ENCODE data around the gene CA14.
"Not testable (repeated sequence)": the region's sequence is repeated elsewhere in the genome, so short reads cannot be mapped to it uniquely, and the experiment has no call there.

The CA14 gene

DNA sequence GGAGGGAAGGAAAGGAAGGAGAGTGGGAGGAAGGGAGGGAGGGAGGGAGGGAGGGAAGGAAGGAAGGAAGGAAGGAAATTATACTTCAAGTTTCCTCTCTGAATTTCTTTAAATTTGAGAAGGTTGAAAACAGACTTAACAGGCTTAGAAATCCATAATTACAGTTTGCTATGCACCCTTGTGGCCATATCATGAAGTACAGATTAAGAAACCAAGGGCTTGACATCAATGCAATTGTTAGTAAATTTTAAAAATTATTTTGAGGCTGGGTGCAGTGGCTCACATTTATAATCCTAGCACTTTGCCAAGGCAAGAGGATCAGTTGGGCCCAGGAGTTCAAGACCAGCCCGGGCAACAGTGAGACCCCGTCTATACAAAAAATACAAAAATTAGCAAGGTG, 36.0 kb upstream of the CA14 start:
- in situ Hi-C loops (cut with HindIII; ENCODE audit: low sequenced_read_pairs): no loop called here
- peak; percentile 36 for DNase-seq (ENCODE audit: low read depth, low spot score)
- TF ChIP-seq, protein P1, sequence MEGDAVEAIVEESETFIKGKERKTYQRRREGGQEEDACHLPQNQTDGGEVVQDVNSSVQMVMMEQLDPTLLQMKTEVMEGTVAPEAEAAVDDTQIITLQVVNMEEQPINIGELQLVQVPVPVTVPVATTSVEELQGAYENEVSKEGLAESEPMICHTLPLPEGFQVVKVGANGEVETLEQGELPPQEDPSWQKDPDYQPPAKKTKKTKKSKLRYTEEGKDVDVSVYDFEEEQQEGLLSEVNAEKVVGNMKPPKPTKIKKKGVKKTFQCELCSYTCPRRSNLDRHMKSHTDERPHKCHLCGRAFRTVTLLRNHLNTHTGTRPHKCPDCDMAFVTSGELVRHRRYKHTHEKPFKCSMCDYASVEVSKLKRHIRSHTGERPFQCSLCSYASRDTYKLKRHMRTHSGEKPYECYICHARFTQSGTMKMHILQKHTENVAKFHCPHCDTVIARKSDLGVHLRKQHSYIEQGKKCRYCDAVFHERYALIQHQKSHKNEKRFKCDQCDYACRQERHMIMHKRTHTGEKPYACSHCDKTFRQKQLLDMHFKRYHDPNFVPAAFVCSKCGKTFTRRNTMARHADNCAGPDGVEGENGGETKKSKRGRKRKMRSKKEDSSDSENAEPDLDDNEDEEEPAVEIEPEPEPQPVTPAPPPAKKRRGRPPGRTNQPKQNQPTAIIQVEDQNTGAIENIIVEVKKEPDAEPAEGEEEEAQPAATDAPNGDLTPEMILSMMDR (IDR thresholded peaks at IDR 0.05; ENCODE audit: low read depth, low read length): peak; percentile 58

DNA sequence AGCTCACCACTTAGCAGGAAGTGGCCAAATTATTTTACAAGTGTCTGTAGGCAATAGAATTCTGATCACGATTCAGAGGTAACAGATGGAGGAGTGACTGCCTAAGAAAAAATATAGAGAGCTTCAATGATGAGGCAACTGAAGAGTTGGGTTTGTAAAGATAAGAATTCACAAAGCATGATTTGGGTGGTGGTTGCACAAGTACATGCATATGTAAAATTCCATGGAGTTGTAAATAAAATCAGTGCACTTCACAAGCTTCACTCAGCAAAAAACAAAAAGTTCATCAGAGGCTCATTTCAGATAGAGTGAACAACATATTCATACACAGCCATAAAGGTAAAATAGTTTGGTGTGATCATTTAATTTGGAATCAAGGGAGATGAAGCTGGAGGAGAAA, 32.6 kb upstream of the CA14 start:
- TF ChIP-seq, protein P1 (IDR thresholded peaks at IDR 0.05; ENCODE audit: low read depth, low read length): no peak
- no peak overlapping the region for H3K4me3 ChIP-seq (ENCODE audit: low read depth, low read length)
- in situ Hi-C loops (cut with HindIII; ENCODE audit: low sequenced_read_pairs): no loop called here
- no peak for DNase-seq (ENCODE audit: low read depth, low spot score)

More for the DNA sequence above, 36.0 kb upstream of the CA14 start:
- H3K4me3 ChIP-seq (ENCODE audit: low read depth, low read length): no peak overlapping the region

DNA sequence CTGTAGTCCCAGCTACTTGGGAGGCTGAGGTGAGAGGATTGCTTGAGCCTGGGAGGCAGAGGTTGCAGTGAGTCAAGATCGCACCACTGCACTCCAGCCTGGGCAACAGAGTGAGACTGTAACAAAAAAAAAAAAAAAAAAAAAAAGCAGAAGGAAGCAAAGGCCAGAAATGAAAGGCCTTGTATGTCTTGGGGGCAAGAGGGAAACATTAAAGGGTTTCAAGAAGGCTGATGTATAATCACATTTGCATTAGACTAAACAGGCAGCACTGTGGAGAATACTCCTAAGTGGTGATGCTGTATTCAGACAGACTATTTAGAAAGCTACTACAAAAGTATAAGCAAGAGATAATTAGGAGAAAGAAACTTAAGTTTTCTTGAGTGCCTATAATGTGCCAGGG, 32.0 kb upstream of the CA14 start:
- DNase-seq (ENCODE audit: low read depth, low spot score): no peak
- TF ChIP-seq, protein P1 (IDR thresholded peaks at IDR 0.05; ENCODE audit: low read depth, low read length): no peak
- H3K4me3 ChIP-seq (ENCODE audit: low read depth, low read length): no peak overlapping the region
- in situ Hi-C loops (cut with HindIII; ENCODE audit: low sequenced_read_pairs): no loop called here

DNA sequence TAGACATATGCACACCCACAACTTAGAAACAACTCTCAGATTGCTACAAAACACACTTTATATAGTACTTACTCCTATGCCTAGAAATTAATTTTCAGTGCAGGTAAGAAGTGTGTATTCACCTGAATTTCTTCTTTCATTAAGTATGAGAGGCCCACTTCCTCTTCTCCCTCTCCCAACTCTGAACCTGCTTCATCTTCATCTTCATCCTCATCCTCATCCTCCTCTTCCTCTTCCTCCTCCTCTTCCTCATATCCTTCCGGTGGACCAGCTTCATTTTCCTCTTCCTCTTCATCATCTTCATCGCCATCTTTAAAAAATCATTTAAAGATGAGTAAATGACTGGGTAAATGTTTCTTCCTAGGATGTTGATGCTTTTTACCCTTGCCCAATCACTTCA, 31.1 kb upstream of the CA14 start:
- TF ChIP-seq, protein P1 (IDR thresholded peaks at IDR 0.05; ENCODE audit: low read depth, low read length): no peak
- in situ Hi-C loops (cut with HindIII; ENCODE audit: low sequenced_read_pairs): no loop called here
- no peak overlapping the region for H3K4me3 ChIP-seq (ENCODE audit: low read depth, low read length)
- DNase-seq (ENCODE audit: low read depth, low spot score): no peak

DNA sequence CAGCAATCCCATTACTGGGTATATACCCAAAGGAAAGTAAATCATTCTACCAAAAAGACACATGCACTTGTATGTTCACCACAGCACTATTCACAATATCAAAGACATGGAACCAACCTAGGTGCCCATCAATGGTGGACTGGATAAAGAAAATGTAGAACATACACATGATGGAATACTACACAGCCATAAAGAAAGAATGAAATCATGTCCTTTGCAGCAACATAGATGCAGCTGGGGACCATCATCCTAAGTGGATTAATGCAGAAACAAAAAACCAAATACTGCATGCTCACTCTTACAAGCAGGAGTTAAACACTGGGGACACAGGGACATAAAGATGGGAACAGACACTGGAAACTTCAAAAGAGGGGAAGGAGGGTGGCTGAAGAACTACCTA, 30.3 kb upstream of the CA14 start:
- TF ChIP-seq, protein P1 (IDR thresholded peaks at IDR 0.05; ENCODE audit: low read depth, low read length): no peak
- in situ Hi-C loops (cut with HindIII; ENCODE audit: low sequenced_read_pairs): no loop called here
- no peak overlapping the region for H3K4me3 ChIP-seq (ENCODE audit: low read depth, low read length)
- no peak for DNase-seq (ENCODE audit: low read depth, low spot score)

DNA sequence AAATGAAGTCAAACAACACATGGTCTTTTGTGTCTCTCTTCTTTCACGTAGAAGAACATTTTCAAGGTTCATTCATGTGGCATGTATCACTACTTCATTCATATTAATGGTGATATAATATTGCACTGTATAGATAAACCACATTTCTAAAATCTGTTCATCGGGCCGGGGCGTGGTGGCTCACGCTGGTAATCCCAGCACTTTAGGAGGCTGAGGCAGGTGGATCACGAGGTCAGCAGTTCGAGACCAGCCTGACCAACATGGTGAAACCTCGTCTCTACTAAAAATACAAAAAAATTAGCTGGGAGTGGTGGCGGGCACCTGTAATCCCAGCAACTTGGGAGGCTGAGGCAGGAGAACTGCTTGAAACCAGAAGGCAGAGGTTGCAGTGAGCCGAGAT, 29.3 kb upstream of the CA14 start:
- DNase-seq (ENCODE audit: low read depth, low spot score); H3K4me3 ChIP-seq (ENCODE audit: low read depth, low read length); in situ Hi-C loops (cut with HindIII; ENCODE audit: low sequenced_read_pairs): not testable (repeated sequence)

DNA sequence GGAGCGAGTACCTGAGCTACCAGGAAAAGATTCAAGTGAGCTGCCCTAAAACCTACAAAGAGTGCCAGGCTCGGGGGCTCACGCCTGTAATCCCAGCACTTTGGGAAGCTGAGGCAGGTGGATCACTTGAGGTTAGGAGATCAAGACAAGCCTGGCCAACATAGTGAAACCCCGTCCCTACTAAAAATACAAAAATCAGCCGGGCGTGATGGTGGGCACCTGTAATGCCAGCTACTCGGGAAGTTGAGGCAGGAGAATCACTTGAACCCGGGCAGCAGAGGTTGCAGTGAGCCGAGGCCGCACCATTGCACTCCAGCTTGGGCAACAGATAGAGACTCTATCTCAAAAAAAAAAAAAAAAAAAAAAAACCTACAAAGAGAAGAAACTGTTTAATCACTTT, 24.7 kb upstream of the CA14 start:
- in situ Hi-C loops (cut with HindIII; ENCODE audit: low sequenced_read_pairs); DNase-seq (ENCODE audit: low read depth, low spot score); H3K4me3 ChIP-seq (ENCODE audit: low read depth, low read length): not testable (repeated sequence)

All from astrocyte of the spinal cord (primary cell).